Measurements from ENCODE around the gene BICD1. TPM values are rescaled to one million over a fixed set of nuclear protein-coding genes. Genes with fewer than 3 reads are reported as not detected.

The BICD1 gene
- total and polyA plus RNA-seq, 2 experiments from 2014 or later, result 59.3 to 83.6 TPM

- TF ChIP-seq ZNF462 (CRISPR knock-in tag; IDR thresholded peaks at IDR 0.05) (no peak), POLR2AphosphoS5 (IDR thresholded peaks at IDR 0.05; ENCODE audit: low read depth) (no peak), STAT1 (IDR thresholded peaks at IDR 0.05; ENCODE audit: unreplicated experiment) (no peak)
These were observed 29.3 kb downstream of the BICD1 start (continued) for GRCh38 chr12:32135967-32136366.

DNA sequence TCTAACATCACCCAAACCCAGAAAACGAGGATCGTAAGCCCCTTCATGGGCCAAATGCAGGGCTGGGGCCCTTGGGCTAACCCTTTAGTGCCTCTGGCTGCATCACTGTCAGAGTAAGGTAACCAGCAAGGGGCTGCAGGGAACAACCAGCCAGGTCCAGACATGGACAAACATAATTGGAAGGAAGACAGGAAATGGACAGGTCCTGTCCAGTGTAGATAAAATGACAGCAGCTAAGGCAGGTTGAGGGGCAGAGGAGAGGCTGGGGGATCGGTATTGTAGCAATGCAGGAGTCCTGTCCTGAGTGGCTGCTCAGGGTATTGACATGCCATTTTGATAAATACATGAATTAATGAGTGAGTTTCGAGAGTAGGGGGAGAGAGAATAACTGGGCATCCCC, 29.8 kb downstream of the BICD1 start:
- Histone ChIP-seq H2AFZ (no peak overlapping the region), H4K20me1 (replicated peaks; ENCODE audit: insufficient read depth) (no peaks in the 10 kb centered on the region), H3F3A (replicated peaks; ENCODE audit: low read depth) (peaks cover 4% of the 10 kb centered on the region; the same call in 1 of the 2 replicates), H3K4me3 (no peak overlapping the region), H3K9me2 (ENCODE audit: insufficient read depth) (no peaks in the 10 kb centered on the region), H3K79me2 (replicated peaks; ENCODE audit: insufficient read depth) (peaks cover 90% of the 10 kb centered on the region), H3K4me2 (no peak overlapping the region), H3K36me3 (ENCODE audit: insufficient read depth) (no peaks in the 10 kb centered on the region), H3K4me1 (ENCODE audit: insufficient read depth) (peaks cover 41% of the 10 kb centered on the region), H3K27me3 (ENCODE audit: insufficient read depth) (no peaks in the 10 kb centered on the region), H3K27ac (ENCODE audit: low read depth) (peak overlapping the region; percentile 64; the same call in 1 of the 2 replicates)
- H3K4me1 Mint-ChIP-seq, result peaks cover 57% of the 10 kb centered on the region
- no peak for DNase-seq (ENCODE audit: low spot score)
- H3K27ac Mint-ChIP-seq, result no peak overlapping the region
- H3K36me3 Mint-ChIP-seq (ENCODE audit: low read depth), result no peaks in the 10 kb centered on the region
- no peaks in the 10 kb centered on the region for H3K9me3 Mint-ChIP-seq
- no peak overlapping the region for H3K4me3 Mint-ChIP-seq
- peaks cover 8% of the 10 kb centered on the region for H3K27me3 Mint-ChIP-seq (ENCODE audit: insufficient read depth, low read depth, poor library complexity)
- no peak for ATAC-seq
- TF ChIP-seq ETS1 (IDR thresholded peaks at IDR 0.05), result no peak
- no peak for TF ChIP-seq ZNF331 (CRISPR knock-in tag; IDR thresholded peaks at IDR 0.05; ENCODE audit: low read depth)
- TF ChIP-seq POLR2AphosphoS5 (IDR thresholded peaks at IDR 0.05; ENCODE audit: low read depth), result no peak
- no peak for TF ChIP-seq STAT1 (IDR thresholded peaks at IDR 0.05; ENCODE audit: unreplicated experiment)
